GM19328 (cell line): ENCODE measurements around the gene MBD2.
A peak's percentile ranks its signal among the peaks of the same experiment; 100 is the strongest.
"Not testable (repeated sequence)": the region's sequence is repeated elsewhere in the genome, so short reads cannot be mapped to it uniquely, and the experiment has no call there.

Experiments
- ATAC-seq: cut with Tn5 transposase; IDR thresholded peaks from one replicate; pipeline ENCODE4 v1.9.1; 2021; ENCODE audit warnings: mild to moderate bottlenecking, moderate library complexity; ENCODE audit not compliant: unreplicated experiment

The MBD2 gene

GRCh38 chr18:54224379-54225014 lies at the start of gene MBD2:
MBD2 (minus strand) TSS chr18:54224669; CDS start chr18:54224559, 110 bp downstream.
- ATAC-seq: peak; percentile 92

- peak; percentile 23 for ATAC-seq
These were observed 45.7 kb upstream of the MBD2 start for GRCh38 chr18:54269893-54270844.

GRCh38 chr18:54268751-54269150 lies 44.3 kb upstream of the MBD2 start:
- ATAC-seq: no peak

GRCh38 chr18:54267701-54268100 lies 43.2 kb upstream of the MBD2 start:
- ATAC-seq: no peak

- peak; percentile 73 for ATAC-seq
These were observed 39.5 kb upstream of the MBD2 start for GRCh38 chr18:54263904-54264336.

GRCh38 chr18:54261894-54262293 lies 37.4 kb upstream of the MBD2 start:
- ATAC-seq: peak; percentile 69

GRCh38 chr18:54260396-54261072 lies 36.1 kb upstream of the MBD2 start:
- ATAC-seq: no peak

- not testable (repeated sequence) for ATAC-seq
These were observed 33.3 kb upstream of the MBD2 start for GRCh38 chr18:54257818-54258217.

GRCh38 chr18:54257015-54257414 lies 32.5 kb upstream of the MBD2 start:
- no peak for ATAC-seq

GRCh38 chr18:54255141-54255540 lies 30.7 kb upstream of the MBD2 start:
- no peak for ATAC-seq

GRCh38 chr18:54254265-54254758 lies 29.8 kb upstream of the MBD2 start:
- no peak for ATAC-seq

- no peak for ATAC-seq
These were observed 27.3 kb upstream of the MBD2 start for GRCh38 chr18:54251606-54252390.

GRCh38 chr18:54250846-54251261 lies 26.4 kb upstream of the MBD2 start:
- peak; percentile 71 for ATAC-seq

GRCh38 chr18:54247511-54248175 lies 23.2 kb upstream of the MBD2 start:
- ATAC-seq: no peak

GRCh38 chr18:54242327-54242726 lies 17.9 kb upstream of the MBD2 start:
- no peak for ATAC-seq

GRCh38 chr18:54241483-54241882 lies 17.0 kb upstream of the MBD2 start:
- ATAC-seq: no peak

GRCh38 chr18:54240629-54241107 lies 16.2 kb upstream of the MBD2 start:
- ATAC-seq: no peak

- ATAC-seq: no peak
These were observed 15.1 kb upstream of the MBD2 start for GRCh38 chr18:54239601-54240000.

- no peak for ATAC-seq
These were observed 14.6 kb upstream of the MBD2 start for GRCh38 chr18:54239091-54239490.
